H4 (cell line): ENCODE measurements around the gene MAST4. TPM values are rescaled to one million over a fixed set of nuclear protein-coding genes. Genes with fewer than 3 reads are reported as not detected.

ENCODE experiments used
- DNase-seq: peaks from one replicate; pipeline ENCODE4 v3.0.0-alpha.2; 2015; ENCODE audit warnings: low spot score
- total RNA-seq: library from RNA; depleted of rRNA; stranded (reverse); fragments of >200 nt; shearing (Covaris generic); gene quantifications from 2 replicates; pipeline ENCODE4 v1.2.3, GENCODE V29; 2014

The MAST4 gene
- total RNA-seq, 1 experiment from 2014 or later, result 0.75 TPM

DNA sequence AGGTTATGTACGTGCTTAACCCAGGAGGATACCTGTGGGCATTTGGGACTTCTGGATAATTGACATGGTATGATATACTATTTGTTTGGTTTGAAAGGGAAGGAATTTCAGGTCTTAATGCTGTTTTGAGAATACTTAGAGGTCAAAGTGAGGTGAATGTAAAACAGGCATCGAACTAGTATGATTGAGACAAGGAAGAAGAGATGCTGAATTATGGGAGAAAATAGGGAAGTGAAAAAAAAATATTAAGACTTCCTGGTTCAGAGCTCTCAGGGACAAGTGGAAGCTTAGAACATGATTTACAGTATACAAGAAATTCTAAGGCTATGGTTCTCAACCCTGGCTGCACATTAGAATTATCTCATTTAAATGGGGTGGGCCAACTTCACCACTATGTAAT is 485.1 kb downstream of the MAST4 start:
- no peak for DNase-seq

DNA sequence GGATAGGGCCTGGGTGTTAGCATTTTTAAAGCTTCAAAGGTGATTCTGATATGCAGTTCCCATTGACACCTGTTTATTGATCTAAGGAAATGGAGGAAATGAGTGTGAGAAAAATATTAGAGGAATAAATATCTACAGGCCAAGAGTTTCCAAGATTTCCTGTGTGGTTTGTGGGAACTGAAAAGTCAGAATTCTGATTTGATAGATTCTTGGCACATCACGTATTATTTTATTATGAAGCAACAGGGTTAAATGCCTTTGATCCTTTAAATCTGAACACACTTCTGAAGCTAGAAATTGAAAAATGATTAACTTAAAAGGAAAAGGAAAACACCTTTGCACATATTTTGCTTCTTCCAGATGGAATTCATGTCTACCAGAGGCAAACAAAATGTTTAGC is 486.7 kb downstream of the MAST4 start:
- DNase-seq, result no peak

DNA sequence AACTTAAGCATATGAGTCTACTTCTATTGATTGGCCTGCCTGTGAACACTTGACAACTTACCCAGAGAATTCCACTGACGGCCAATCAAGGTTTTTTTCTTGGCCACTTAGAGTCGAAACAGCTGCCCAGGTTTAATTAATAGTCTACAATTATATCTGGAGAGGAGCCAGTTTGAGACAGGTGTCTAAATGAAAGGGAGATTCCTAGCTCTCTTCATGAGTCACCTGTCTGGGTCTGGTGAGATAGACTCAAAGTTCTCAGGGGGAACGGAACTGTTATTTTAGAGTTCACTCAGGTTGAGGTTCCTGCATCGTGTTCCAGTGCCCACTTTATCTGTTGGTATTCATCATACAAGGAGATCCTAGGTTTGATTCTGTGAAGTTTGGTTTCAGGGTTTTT is 489.4 kb downstream of the MAST4 start:
- no peak for DNase-seq

DNA sequence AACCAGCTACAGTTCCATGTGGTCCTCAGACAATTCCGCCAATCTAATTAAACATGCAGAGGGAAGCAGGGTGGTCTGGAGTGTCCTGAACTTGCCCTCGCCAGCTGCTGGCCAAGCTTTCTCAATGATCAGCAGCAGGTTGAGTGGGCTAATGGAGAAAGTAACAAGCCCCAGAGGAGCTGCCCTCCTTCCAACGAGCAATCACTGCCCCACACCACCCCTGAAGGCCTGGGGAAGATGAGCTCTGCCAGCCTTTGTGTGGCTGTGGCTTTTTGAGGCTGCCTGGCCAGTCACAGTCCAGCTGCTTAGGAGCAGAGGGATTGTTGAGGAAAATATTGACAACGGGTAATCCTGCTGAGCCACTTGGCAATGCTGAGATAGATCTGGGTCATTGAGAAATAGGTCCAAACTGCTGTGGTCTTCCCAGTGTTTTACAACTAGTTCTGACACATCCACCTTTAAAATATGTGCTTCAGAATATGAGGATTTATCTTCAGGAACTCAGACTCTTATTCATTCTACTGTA is 493.1 kb downstream of the MAST4 start:
- DNase-seq, result no peak

DNA sequence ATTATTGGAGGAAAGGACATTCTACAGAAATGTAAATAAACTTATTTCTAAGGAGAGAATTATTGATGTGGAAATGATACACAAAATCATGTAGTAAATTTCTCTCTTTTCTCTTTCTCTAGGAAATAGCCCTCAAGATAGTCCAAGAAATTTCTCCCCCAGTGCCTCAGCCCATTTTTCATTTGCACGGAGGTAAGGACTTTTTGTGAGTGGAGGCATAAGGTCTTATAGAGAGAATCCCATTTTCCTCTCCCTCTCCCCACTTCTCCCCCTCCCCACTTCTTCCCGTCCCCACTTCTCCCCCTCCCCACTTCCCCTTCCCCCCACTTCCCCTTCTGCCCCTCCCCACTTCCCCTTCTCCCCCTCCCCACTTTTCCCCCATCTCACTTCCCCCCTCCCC is 493.8 kb downstream of the MAST4 start:
- no peak for DNase-seq

DNA sequence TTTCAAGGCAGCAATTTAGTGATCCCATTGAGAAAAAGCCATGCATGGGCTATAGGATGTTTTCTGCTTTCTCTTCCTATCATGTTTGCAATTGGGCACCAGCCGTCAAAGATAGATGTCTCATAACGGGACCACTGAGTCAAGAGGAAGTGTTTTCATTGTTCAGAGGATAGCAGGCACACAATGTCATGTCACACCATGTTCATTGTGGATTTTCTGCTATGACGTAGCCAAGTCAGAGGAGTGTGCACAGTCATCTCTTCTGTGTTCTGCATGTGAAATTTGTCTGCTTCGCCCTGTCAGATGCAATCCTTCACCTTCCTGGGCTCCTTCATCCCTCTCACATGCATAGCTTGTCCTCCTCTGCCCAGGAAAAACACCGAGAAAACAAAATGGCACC is 494.4 kb downstream of the MAST4 start:
- no peak for DNase-seq

DNA sequence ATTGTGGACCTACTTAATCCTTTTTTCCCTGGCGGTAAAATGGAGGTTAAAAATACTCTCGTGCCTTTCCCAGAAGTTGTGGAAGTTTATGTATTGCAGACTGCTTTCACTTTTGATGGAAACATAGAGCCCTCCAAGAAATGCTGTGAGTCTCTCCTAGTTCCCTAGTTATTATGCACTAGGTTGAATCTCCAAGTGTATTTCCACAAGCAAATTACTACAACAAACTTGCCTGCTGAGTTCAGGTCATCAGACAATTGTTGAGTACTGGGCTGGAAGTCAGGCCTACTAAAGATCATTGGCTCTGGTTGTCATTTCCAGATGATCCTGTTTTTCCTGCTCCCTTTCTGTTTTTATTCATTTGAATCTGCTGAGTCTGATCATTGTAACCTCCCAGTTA is 496.3 kb downstream of the MAST4 start:
- DNase-seq, result no peak

DNA sequence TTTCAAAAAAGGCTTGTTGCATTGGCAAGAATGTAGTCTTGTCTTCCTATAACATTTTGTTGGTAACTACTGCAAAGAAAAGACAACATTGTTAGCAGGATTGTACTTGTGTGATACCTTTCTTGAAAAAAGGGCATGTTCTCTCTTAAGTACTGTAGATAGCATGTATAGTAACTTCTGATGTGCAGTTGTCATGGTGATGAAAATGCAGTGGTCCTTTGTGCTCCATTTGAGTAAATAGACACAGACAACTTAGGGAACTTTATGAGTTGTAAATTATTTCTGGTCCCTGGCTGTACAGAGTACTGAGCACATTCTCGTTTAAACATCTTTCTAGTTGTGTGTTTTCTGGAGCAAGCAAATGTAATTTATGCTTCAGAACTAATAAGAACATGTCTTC is 497.1 kb downstream of the MAST4 start:
- no peak for DNase-seq

DNA sequence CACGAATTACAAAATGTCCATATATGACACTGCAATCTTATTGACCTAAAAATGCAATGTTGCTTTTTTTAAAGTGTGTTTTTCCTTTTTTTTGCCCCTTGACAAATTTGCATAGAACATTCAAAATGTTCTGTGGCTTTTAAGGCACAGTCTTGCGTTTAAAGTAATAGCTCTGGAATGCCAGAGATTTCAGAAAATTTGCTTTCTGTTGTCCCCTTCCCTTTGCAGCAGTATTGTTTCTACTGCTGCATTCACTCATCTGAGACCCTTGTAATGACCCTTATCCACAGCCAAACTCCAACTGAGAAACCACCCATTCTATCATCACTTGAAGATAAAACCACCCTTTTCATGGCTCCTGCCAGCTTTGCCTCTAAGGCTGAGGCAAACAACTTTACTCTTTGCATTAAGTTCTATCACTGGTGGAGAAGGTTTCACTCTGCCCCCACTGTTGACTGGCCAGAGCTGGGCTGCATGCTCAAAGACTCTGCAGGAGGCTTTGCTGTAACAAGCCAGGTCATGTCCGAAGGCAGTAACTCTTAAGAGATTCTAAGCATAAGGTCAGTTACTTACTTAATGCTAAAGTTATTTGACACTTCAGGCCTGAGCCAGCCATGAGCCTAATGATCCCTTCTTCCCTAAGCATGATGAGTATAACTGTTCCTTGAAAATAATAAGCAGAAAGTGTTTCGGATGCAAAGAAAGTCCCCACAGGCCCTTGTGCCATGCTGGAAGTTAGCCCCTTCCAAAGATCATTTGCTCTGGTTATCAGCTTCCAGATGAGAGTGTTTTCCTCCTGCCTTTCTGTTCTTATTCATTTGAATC is 498.5 kb downstream of the MAST4 start:
- no peak for DNase-seq

DNA sequence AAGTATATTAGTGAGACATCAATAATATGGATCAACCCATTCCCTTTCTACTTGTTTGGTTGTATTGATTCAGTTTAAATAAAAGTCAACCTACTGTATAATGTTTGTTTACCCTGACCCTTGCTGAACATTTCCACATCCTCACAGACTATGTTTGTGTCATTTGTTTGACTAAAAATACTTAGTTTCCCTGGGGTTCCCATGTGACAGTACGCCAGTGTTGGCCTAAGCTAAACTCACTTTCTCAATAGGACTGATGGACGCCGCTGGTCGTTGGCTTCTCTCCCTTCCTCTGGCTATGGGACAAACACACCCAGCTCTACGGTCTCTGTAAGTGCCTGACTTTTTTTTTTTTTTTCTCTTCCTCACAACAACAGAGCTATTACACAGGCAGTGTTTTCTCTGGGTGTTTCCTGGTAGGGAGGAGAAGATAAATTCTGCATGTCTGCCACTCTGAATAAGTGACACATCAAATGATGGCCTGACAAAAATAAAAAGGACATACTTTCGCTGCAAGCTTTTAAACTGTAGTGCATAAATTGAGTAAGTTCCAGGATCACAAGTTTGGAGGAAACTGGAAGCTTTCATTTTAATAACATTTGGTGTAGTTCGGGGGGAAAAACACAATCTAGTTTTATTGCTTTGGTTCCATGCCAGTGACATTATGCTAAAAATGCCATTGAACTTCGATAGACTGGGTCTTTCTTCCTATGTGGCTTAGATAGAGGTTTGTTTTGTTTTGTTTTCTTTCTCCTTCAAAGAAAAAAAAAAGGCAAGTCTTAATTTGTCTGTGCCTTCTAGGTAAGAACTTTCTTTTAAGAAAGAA is 499.4 kb downstream of the MAST4 start:
- DNase-seq, result no peak

DNA sequence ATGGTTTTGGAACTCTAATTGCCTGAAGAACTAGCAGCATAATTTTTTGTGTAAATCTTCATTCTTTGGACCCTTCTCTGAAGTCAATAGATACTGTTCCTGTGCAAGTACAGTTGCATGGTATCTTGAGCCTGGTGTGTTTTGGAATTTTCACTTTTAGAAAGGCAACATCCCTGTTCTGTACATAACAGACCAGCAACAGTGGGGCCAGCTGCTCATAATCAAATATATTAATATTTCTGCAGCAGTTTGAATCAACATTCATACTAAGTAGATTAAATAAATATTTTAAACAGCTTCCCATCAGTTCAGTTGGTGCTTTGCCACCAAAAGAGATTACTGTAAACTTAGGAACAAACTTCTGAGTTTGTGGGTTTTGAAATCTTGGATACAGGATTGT is 502.5 kb downstream of the MAST4 start:
- no peak for DNase-seq

DNA sequence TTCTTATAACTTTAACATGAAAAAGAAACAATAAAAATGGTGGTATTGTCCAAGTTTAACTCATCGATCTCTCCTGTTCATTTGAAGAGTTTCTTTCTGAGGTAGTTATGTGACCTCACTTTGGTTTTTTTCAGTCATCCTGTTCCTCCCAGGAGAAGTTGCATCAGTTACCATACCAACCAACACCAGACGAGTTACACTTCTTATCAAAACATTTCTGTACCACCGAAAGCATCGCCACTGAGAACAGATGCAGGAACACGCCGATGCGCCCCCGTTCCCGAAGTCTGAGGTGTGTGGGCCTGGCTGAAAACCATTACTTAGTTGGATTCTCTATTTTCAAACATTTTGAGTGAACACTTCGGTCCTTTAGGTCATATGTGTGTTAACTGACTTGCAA is 504.1 kb downstream of the MAST4 start:
- DNase-seq, result no peak

DNA sequence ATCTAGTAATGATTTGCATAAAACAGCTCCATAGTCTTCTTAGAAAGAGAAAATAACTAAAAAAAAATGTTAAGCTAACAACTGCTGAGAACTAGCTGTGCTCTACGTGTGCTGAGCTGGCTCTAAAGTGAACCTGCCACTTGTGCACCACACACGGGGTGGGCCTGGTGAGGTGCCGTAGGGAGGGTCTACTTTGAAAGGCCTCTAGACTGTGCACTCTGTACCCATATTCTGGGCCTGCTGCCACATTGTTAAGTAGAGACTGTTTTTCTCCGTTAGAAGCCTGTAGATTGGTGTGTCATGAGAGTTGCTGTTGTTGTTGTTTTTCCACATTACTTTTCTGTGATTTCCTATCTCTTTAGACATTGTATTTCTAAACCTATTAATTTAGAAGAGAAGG is 506.5 kb downstream of the MAST4 start:
- DNase-seq, result no peak

DNA sequence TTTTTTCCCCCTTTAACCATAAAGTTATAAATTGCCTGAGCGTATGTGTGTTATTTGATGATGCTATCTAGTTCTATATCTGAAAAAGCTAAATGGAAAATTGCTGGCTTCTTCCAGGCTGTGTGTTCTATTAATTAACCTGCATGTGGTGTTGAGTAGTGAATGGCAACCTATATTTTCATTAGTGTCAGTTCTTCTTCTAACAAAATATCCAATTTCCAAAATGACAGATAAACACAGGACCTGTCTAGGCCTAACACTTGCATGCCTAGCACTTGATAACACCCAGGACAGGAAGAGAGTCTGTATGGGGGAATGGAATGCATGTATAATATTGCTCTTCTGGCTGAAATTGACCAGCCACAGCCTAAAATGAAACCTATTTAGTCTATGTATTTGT is 508.7 kb downstream of the MAST4 start:
- DNase-seq, result no peak

DNA sequence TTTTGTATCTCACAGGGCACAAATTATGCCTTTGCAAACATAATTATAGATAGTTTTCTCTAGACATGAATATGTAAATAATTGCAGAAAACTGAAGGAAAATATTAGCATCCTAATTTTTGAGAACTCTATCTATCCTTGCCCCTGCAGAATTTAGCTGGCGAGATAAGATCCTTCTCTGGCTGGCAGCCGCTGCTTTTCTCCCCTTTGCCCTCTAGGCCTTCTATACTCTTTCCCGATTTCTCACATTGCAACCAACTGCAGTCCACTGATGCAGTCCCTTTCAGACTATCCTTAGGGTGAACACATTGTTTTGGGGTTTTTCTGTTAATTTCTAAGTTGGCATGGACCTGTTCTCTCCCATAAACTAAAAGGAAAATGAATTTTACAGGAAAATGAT is 509.1 kb downstream of the MAST4 start:
- no peak for DNase-seq

DNA sequence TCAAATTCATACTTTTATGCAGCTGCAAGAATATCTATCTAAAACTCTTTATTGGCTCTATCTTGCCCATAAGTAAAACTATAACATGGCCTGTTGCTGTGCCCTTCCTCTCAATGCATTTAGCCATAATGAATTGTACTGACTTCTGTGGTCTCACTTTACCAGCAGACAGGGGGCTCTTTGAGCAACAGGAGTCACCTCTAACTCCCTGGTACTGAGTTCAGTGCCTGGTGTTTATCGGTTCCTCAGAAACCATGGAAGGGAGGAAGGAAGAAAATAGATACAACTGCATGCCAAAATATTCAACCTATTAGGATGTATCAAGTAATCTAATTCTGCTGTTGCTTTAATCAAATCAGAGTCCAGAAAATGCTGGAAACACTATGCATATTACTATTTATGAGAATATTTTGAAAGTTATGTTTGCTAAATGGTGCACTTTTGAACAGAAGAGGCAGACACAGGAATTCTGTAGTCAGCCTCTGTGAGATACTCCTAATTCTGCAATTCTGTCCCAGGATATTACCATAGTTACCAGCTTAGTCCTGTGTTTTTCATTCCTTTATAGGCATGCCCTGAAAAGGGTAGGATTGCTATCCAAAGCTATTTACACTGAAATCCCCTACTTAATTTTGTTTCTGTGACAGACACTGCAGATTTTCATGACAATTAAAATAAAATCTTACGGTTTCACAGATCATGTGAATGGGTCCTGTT is 510.6 kb downstream of the MAST4 start:
- DNase-seq, result no peak

DNA sequence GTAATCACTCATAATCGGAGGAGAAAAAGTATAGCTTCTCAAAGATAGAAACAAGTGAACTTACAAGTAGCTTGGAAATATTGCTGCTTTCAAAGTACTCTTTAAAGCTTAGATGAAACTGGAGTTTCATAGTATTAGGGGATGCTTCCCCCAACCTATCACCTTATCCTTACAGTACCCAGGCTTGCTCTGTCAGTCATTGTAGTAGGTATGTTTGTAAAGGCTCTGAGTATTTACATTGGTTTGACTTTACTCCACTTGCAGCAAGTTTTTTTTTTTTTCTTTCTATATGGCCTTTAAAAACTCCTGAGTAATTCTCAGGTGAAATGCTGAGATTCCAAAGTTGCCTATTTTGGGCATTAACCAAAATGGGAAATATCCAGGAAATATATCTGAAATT is 515.6 kb downstream of the MAST4 start:
- DNase-seq, result no peak

DNA sequence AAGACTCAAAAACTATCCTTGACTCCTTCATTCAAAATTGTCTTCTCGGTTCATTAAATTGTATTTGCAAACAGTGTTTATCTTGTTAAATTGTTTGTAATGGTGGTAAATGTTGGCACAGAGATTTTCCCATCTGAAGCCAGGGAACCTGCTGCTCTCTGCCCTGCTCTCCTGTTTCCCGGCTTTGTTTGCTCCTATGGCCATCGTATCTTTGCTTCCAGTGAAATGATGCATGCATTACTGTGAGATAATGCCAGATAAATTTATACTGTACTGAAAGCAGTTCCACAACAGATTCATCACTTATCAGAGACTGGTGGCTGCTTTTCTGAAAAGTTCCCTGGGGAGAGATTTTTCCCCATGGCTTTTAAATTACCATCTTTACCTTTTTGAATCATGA is 519.1 kb downstream of the MAST4 start:
- DNase-seq, result no peak

DNA sequence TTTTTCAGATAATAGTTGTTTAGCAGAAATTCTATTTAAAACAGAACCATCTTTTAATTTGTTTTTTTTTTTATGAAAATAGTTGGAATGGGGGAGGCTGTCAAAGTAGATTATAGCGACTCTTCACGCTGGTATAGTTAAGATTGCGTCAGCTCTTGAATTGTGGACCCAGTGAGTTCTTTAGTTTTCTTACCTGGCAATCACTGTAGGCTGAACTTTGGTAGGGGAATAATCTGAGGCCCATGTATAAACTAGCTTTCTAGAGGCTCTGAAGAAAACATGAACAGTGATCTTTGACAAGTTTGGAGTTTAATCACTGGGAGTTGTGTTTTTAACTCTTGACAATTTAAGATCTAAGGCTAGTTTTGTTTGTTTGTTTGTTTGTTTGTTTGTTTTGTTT is 519.6 kb downstream of the MAST4 start:
- no peak for DNase-seq

DNA sequence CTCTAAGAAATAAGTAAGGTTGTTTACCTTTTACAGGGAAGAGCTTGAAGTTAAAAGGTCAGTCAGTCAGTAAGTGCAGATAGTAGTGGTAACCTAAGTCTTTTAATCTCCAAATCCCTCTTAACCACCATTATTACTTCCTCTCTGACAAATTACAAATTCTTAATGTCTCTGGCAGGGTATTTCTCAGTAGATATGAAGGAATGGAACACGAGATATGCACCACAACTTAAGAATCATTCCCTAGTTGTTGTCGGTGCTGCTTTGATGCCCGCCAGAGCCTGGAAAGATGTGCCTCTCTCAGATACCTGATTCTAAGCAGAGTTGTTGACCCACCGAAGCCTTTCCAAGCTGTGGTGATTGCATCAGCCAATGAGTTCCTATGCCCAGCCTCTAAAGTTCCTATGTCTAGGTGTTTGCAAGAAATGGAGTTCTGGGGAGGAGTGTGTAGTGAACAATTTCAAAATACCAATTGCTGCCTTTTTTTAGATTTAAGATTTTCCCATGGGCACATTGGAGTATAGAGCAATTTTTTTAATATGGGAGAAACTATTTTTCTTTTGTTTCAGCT is 521.9 kb downstream of the MAST4 start:
- no peak for DNase-seq

DNA sequence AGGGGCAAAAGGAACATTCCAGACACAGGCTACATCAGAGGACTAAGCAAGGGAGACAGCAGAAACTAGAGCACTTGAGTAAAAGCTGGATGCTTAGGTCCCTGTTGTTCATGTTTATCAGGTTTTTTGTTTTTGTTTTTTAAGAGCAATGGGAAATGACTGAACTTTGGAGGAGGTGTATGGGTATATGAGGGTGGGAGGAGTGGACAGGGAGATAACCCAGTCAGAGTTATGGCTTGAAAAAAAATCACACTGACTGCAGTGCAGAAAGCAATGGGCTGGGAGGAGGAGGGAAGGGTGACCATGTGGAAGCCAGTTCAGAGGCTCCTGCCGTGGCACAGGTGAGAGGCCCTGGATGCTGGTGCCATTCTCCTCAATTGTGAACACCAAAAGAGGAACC is 522.8 kb downstream of the MAST4 start:
- no peak for DNase-seq

DNA sequence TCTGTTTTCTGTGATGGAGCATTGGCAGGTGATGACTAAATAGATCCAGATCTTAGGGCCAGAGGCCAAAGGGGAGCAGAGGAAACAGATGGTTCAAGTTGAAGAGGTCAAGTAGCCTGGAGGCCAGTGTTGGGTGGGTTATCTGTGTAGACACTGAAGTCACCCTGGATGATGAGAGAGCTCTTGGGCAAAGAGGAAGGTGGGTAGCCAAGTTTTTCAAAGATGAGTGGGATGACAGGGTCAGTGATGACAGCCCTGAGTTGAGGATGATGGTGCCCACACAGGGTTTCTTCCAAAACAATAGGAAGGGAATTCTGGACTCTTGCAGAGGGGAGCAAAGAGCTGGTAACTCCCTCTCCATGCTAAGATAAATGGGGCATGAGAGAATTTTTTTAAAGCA is 523.8 kb downstream of the MAST4 start:
- DNase-seq, result no peak
